Raji (cell line): Measurements from ENCODE around the gene CYB561D2.

ENCODE experiments used
- POLR2A ChIP-seq: IDR thresholded peaks from 2 replicates; pipeline ENCODE4 v1.6.1; 2011; ENCODE audit warnings: low read depth, low read length, control low read depth; ENCODE audit not compliant: insufficient read depth

CYB561D2 gene

DNA sequence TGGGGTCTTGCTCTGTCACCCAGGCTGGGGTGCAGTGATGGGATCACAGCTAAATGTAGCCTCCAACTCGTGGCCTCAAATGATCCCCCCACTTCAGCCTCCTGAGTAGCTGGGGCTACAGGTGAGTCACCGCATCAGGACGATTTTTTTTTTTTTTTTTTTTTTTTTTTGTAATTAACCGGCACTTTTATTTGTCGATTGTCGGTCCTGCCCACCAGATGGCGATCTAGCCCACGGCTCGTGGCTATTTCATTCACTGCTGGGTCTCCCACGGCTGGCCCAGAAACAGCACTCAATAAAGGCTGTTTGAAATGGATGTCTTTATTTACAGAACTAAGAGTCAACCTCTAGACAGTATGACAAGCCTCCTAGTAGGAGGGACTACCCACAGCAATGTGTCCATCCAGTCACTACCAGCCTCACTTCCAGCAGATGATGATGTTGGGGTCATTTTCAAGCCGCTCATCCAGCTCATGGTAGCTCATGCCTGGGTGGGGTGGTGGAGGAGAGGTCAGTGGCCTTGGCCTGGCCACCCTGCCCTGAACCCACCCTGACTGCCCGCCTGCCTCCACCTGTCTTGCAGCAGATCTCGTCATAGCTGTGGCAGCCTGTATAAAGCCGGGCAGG lies 3.4 kb upstream of the CYB561D2 start:
- TF ChIP-seq POLR2A: no peak

DNA sequence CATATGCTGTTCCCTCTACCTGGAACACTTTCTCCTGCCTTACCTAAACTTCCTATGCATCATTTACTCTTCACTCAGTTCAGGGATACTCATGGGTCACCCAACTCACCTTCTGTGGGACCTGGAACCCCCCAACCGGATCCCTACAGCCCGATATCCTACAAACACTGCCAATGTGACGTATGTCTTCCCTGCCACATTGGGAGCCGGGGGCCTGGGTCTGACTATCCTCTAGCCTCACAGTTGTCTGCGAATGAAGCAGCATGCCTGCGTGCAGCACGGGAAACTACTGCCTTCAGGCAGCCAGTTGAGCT lies 492 bp upstream of the CYB561D2 start:
- TF ChIP-seq POLR2A: no peak

GRCh38 chr3:50351323-50351697 lies 648 bp downstream of the CYB561D2 start:
- TF ChIP-seq POLR2A: no peak

DNA sequence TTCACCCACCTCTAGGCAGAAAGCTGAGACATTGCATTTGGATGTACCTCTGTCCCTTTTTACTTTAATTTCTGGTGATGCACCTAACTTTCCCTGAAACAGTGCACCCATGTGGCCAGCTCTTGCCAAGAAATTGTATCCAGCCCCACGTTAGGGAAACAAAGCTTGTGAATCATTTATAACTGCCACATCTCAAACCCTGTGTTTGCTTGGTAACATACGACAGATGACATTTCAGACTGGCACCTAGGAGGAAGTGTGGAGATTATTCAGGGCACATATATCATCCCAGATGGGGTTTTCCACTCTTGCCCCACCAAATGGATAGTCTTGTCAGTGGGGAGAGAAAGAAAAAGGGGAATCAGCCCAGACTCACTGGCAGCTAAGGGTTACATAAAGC lies 2.1 kb downstream of the CYB561D2 start:
- TF ChIP-seq POLR2A: no peak

DNA sequence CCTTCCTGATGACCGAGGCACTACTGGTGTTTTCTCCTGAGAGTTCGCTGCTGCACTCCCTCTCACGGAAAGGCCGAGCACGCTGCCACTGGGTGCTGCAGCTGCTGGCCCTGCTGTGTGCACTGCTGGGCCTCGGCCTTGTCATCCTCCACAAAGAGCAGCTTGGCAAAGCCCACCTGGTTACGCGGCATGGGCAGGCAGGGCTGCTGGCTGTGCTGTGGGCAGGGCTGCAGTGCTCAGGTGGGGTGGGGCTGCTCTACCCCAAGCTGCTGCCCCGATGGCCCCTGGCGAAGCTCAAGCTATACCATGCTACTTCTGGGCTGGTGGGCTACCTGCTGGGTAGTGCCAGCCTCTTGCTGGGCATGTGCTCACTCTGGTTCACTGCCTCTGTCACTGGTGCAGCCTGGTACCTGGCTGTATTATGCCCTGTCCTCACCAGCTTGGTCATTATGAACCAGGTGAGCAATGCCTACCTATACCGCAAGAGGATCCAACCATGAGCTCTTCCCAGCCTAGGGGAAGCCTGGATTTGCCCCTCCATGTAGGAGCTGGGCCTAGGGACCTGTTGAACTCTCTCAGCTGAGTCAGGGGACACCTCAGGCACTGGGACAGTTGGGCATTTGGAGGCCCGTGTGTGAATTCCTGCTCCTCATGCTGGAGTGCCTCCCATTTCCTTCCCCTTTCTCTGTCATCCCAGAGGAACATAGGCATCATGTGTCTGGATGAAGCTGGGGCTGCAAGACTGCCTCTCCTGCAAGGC lies 2.8 kb downstream of the CYB561D2 start:
- no peak for TF ChIP-seq POLR2A

DNA sequence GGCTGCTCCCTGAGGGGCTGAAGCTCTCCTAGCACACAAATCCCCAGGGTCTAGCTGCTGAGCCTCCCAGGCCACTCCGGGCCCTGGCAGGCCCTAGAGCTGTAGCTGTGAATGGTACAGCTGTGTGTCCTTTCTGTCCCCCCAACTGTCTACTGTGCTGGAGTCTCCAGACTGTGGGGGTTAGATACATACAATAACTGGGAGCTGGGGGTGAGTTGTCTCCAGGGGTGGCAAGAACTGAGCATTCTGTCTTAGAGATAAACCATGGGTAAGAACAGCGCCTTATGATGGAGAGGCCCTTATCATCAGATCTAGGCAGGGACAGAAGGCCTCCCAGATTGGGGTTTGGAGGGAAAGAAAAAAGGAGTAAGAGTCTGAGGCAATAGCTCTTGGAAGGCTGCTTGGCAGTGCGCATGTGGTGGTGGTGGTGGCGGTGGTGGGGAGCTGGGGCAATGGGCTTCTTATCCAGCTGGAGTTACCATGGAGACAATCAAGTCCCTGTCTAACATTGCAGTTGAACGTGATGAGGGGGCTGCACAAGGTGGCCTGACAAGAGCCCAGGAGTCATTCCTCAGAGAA lies 3.6 kb downstream of the CYB561D2 start:
- no peak for TF ChIP-seq POLR2A

DNA sequence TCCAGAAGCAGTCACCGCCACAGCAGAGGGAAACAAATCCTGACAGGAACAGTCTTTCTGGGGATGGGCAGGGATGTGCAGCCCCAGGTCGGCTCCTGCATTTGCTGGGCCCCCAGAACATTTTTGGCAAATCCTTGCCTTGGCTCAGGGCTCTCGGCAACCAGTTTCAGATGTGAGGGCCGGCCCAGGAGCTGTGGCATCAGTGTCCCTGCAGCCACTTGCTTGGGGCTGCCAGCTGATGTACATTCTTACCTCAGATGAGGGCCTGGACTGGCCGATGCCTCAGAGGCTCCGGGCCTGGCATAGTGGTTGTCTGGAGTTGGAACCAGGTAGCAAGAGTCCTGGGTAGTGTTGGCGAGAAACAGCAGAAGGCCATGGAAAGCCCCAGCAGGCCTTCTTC lies 4.2 kb downstream of the CYB561D2 start:
- TF ChIP-seq POLR2A: no peak

- no peak for TF ChIP-seq POLR2A
These were observed 5.3 kb downstream of the CYB561D2 start for GRCh38 chr3:50355829-50356552.

DNA sequence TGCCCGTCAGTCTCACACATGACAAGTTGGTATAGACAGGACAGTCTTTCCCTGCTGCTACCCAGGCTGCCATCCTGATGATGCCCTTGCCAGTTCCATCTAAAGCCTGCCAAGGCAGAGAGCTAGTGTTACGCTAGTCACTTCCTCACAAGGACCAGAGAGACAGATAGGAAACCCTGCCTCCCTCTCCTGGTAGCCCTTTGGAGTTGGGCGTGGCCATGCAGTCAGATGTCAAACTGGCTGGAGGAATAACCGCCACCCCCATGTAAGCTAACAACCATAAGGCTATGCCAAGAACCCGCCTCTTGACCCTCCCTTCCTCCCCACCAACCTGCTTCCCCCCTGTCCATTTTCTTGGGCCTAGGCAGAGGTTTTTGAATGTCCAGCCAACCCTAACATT lies 5.9 kb downstream of the CYB561D2 start:
- no peak for TF ChIP-seq POLR2A

DNA sequence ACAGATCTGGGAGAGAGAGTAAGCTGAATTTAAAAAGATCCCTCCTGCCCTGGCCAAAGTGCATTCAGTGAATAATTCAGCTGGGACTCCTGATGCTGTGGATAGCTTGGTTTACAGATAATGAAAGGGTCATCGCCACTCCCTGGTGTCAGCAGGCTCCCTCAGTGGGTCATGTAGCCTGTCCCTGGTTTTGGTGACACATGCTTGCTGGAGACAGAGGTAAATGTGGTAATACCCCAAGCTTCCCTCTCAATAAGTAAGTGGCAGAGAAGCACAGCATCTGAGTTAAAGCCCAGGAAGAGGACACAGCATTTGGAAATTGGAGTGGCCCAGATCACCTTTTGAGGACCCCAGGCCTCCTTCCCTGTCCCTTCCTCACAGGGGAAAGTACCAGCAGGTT lies 6.8 kb downstream of the CYB561D2 start:
- no peak for TF ChIP-seq POLR2A

GRCh38 chr3:50358355-50358910 lies 7.8 kb downstream of the CYB561D2 start:
- TF ChIP-seq POLR2A: no peak

DNA sequence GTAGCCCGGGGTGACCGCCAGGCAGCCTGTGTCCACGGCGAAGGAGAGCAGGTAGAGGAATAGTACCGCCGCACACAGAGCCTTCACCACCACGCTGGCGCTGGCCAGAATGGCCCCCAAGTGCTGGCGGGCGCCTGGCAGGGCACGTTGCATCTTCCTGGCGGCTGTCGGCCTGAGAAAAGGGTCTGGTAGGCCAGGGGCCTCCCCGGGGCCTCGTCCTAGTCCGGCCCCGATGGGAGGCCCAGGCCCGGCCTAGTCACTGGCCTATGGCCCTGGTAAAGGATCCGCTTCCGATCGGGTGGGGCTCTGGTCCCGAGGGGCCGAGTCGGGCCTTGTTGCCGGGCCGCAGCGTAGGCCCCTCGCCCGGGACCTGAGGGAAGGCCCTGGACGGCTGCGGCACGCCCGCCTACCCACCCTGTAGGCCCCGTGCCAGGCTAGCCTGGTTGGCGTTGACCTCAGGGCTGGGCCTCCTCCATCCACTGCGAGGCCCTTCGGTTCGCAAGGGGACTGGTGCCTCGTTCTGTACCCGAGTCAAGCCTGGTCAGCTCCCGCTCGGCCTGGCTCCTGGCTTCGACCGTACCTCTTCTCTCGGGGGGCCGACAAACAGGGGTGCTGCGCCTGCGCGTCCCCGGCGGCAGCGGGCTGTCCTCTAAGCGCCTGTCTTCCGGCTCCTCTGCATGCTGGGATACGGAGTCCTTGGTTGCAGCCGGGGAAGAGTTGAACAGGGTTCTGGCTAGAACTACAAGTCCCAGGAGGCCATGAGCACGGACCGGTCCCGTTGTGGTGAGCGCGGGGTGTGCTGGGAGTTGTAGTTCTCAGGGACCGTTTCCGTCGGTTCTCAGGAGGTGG lies 8.5 kb downstream of the CYB561D2 start, which contains the start of gene TMEM115:
Gene TMEM115, minus strand, starts transcription at position 611 of the 849 bp plus-strand sequence. Its CDS starts 458 bp downstream, at position 153.
- peak; percentile 84 for TF ChIP-seq POLR2A

DNA sequence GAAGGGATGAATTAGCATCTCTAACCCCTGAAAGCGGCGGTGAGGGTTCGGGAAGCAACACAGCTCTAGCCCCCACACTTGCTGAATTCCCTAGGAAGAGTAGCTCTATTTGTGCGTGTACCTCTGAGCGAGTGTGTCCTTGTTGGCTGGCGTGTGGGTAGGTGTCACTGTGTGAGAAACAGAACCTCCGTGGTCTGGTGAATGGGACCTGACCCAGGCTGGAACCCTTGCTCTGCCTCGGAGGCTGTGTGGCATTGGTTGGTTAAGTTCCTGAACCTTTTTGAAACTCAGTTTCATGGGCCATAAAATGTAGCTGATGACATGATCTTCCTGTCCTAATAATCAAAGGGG lies 9.1 kb downstream of the CYB561D2 start:
- no peak for TF ChIP-seq POLR2A

GRCh38 chr3:50364573-50365079 lies 14.0 kb downstream of the CYB561D2 start:
- no peak for TF ChIP-seq POLR2A

GRCh38 chr3:50365080-50365841 lies 14.6 kb downstream of the CYB561D2 start:
- no peak for TF ChIP-seq POLR2A
